ENCODE results near the gene MRPL19. TPM values are rescaled to one million over a fixed set of nuclear protein-coding genes. Genes with fewer than 3 reads are reported as not detected.

MRPL19 gene
- total RNA-seq, 1 experiment from 2014 or later = 50.2 TPM

GRCh38 chr2:75703589-75704287, 57.2 kb downstream of the MRPL19 start:
- Histone ChIP-seq H3K36me3 (ENCODE audit: control insufficient read depth, insufficient read depth, low read length) (peaks cover 18% of the 10 kb centered on the region), H3K9me3 (ENCODE audit: control insufficient read depth, insufficient read depth, low read depth, low read length) (no peaks in the 10 kb centered on the region), H3K4me3 (ENCODE audit: low read depth in 2 of 2, low read length in 2 of 2) (no peak overlapping the region), H3K4me1 (ENCODE audit: control insufficient read depth, insufficient read depth, low read length) (no peaks in the 10 kb centered on the region), H3K27ac (ENCODE audit: low read length) (no peak overlapping the region), H3K27me3 (ENCODE audit: control insufficient read depth, insufficient read depth, low read length) (no peaks in the 10 kb centered on the region)
- in situ Hi-C loops (cut with HindIII; ENCODE audit: low pct_unique_long_range_greater_than_20kb, low sequenced_read_pairs) = no loop called here
- ChIA-PET CTCF (no interaction called here), POLR2A (no interaction called here)
- no peak for DNase-seq (ENCODE audit: low read depth, low spot score)
- BruUV-seq (replicated peaks) = no TSS peak
- TF ChIP-seq SIN3A (IDR thresholded peaks at IDR 0.05; ENCODE audit: borderline replicate concordance, insufficient read depth, low read depth, low read length) = no peak
- no peak for ATAC-seq
- intact Hi-C loops (cut with micrococcal nuclease; ENCODE audit: unreplicated experiment) = no loop called here

- peaks cover 4% of the 10 kb centered on the region for H3K4me1 ChIP-seq (ENCODE audit: control insufficient read depth, insufficient read depth, low read length)
- H3K36me3 ChIP-seq (ENCODE audit: control insufficient read depth, insufficient read depth, low read length) = peaks cover 18% of the 10 kb centered on the region
- no TSS peak for BruUV-seq (replicated peaks)
- POLR2A ChIA-PET = interaction anchor here (0.6 kb wide), 1 partner anchor 42 kb away, joined by 10 read pairs; no protein-coding TSS in a partner anchor
- no peaks in the 10 kb centered on the region for H3K9me3 ChIP-seq (ENCODE audit: control insufficient read depth, insufficient read depth, low read depth, low read length)
- no peak overlapping the region for H3K4me3 ChIP-seq (ENCODE audit: low read depth in 2 of 2, low read length in 2 of 2)
- no peak for DNase-seq (ENCODE audit: low read depth, low spot score)
- ATAC-seq = no peak
- CTCF ChIA-PET = no interaction called here
- no peaks in the 10 kb centered on the region for H3K27me3 ChIP-seq (ENCODE audit: control insufficient read depth, insufficient read depth, low read length)
- intact Hi-C loops (cut with micrococcal nuclease; ENCODE audit: unreplicated experiment) (no loop called here), in situ Hi-C loops (cut with HindIII; ENCODE audit: low pct_unique_long_range_greater_than_20kb, low sequenced_read_pairs) (no loop called here)
- no peak for TF ChIP-seq POLR2AphosphoS5 (IDR thresholded peaks at IDR 0.05; ENCODE audit: low read depth, low read length)
- no peak for TF ChIP-seq CTCF (IDR thresholded peaks at IDR 0.05)
- no peak for TF ChIP-seq TCF7L2 (IDR thresholded peaks at IDR 0.05; ENCODE audit: low read depth, low read length)
- TF ChIP-seq SIN3A (IDR thresholded peaks at IDR 0.05; ENCODE audit: borderline replicate concordance, insufficient read depth, low read depth, low read length) = no peak
- TF ChIP-seq REST (IDR thresholded peaks at IDR 0.05; ENCODE audit: insufficient read depth in 1 of 2, low read depth in 2 of 2, low read length in 1 of 2) = no peak
- H3K27ac ChIP-seq (ENCODE audit: low read length) = no peak overlapping the region
These were observed 59.3 kb downstream of the MRPL19 start for GRCh38 chr2:75705921-75706320.

- Histone ChIP-seq H3K27me3 (ENCODE audit: control insufficient read depth, insufficient read depth, low read length) (no peaks in the 10 kb centered on the region), H3K4me1 (ENCODE audit: control insufficient read depth, insufficient read depth, low read length) (peaks cover 8% of the 10 kb centered on the region), H3K9me3 (ENCODE audit: control insufficient read depth, insufficient read depth, low read depth, low read length) (no peaks in the 10 kb centered on the region), H3K36me3 (ENCODE audit: control insufficient read depth, insufficient read depth, low read length) (peaks cover 10% of the 10 kb centered on the region), H3K4me3 (ENCODE audit: low read depth in 2 of 2, low read length in 2 of 2) (no peak overlapping the region), H3K27ac (ENCODE audit: low read length) (peak overlapping the region; percentile 29; the same call in 1 of the 2 replicates)
- no peak for ATAC-seq
- ChIA-PET POLR2A (no interaction called here), CTCF (no interaction called here)
- DNase-seq (ENCODE audit: low read depth, low spot score) = no peak
- intact Hi-C loops (cut with micrococcal nuclease; ENCODE audit: unreplicated experiment) (no loop called here), in situ Hi-C loops (cut with HindIII; ENCODE audit: low pct_unique_long_range_greater_than_20kb, low sequenced_read_pairs) (no loop called here)
- TF ChIP-seq CTCF (IDR thresholded peaks at IDR 0.05) (no peak), SIN3A (IDR thresholded peaks at IDR 0.05; ENCODE audit: borderline replicate concordance, insufficient read depth, low read depth, low read length) (no peak), TCF7L2 (IDR thresholded peaks at IDR 0.05; ENCODE audit: low read depth, low read length) (no peak), REST (IDR thresholded peaks at IDR 0.05; ENCODE audit: insufficient read depth in 1 of 2, low read depth in 2 of 2, low read length in 1 of 2) (no peak), POLR2AphosphoS5 (IDR thresholded peaks at IDR 0.05; ENCODE audit: low read depth, low read length) (no peak)
- BruUV-seq (replicated peaks) = no TSS peak
These were observed 61.3 kb downstream of the MRPL19 start for GRCh38 chr2:75707901-75708300.
